H9 (cell line): Measurements from ENCODE around the gene MGMT. TPM values are rescaled to one million over a fixed set of nuclear protein-coding genes. Genes with fewer than 3 reads are reported as not detected.

Experiments used
- DNase-seq: peaks from one replicate; pipeline ENCODE4 v3.0.0-alpha.2; 2017
- H2AFZ ChIP-seq: one replicate; pipeline ENCODE4 v1.6.1; 2013; ENCODE audit warnings: mild to moderate bottlenecking, low read length, control low read depth, moderate library complexity
- H2AK5ac ChIP-seq: 2 replicates; pipeline ENCODE4 v1.6.1; 2013; ENCODE audit warnings: low read length, control low read depth, mixed read lengths; ENCODE audit not compliant: insufficient read length
- H2BK120ac ChIP-seq: one replicate; pipeline ENCODE4 v1.6.1; 2013; ENCODE audit warnings: low read depth, mild to moderate bottlenecking, low read length, control low read depth, inconsistent platforms; ENCODE audit not compliant: poor library complexity, severe bottlenecking
- H2BK12ac ChIP-seq: 2 replicates; pipeline ENCODE4 v1.6.1; 2013; ENCODE audit warnings: low read length, control low read depth, mixed read lengths, low read depth; ENCODE audit not compliant: insufficient read length
- H2BK15ac ChIP-seq: 2 replicates; pipeline ENCODE4 v1.6.1; 2013; ENCODE audit warnings: low read depth, low read length, control low read depth
- H2BK20ac ChIP-seq: one replicate; pipeline ENCODE4 v1.6.1; 2013; ENCODE audit warnings: low read depth, mild to moderate bottlenecking, low read length, control low read depth, inconsistent platforms; ENCODE audit not compliant: poor library complexity, severe bottlenecking
- H2BK5ac ChIP-seq: 2 replicates; pipeline ENCODE4 v1.6.1; 2013; ENCODE audit warnings: low read length, control low read depth, mixed read lengths; ENCODE audit not compliant: insufficient read length
- H3K14ac ChIP-seq: 2 replicates; pipeline ENCODE4 v1.6.1; 2013; ENCODE audit warnings: low read length, control low read depth; ENCODE audit not compliant: insufficient read depth
- H3K18ac ChIP-seq: 2 replicates; pipeline ENCODE4 v1.6.1; 2013; ENCODE audit warnings: low read depth, mild to moderate bottlenecking, mixed read lengths, low read length, control low read depth; ENCODE audit not compliant: insufficient read length
- H3K23ac ChIP-seq: 2 replicates; pipeline ENCODE4 v1.6.1; 2013; ENCODE audit warnings: low read length, control low read depth, mixed read lengths, low read depth; ENCODE audit not compliant: insufficient read length
- H3K23me2 ChIP-seq: 2 replicates; pipeline ENCODE4 v1.6.1; 2013; ENCODE audit warnings: low read depth, mild to moderate bottlenecking, mixed read lengths, low read length, control low read depth; ENCODE audit not compliant: insufficient read length, poor library complexity, severe bottlenecking
- H3K27ac ChIP-seq: 2 replicates; pipeline ENCODE4 v1.5.1; 2013; ENCODE audit warnings: low read length, control low read depth, mixed read lengths, low read depth; ENCODE audit not compliant: insufficient read length
- H3K27me3 ChIP-seq: 2 replicates; pipeline ENCODE4 v1.6.1; 2013; ENCODE audit warnings: low read length, control low read depth, inconsistent platforms; ENCODE audit not compliant: insufficient read depth
- H3K4ac ChIP-seq: 2 replicates; pipeline ENCODE4 v1.6.1; 2013; ENCODE audit warnings: low read depth, mild to moderate bottlenecking, control low read depth, inconsistent platforms, low read length, moderate library complexity
- H3K4me1 ChIP-seq: 2 replicates; pipeline ENCODE4 v1.6.1; 2013; ENCODE audit warnings: low read length, control low read depth, inconsistent platforms; ENCODE audit not compliant: insufficient read depth
- H3K4me2 ChIP-seq: 2 replicates; pipeline ENCODE4 v1.6.1; 2013; ENCODE audit warnings: low read length, control low read depth, mixed read lengths; ENCODE audit not compliant: insufficient read length, insufficient read depth
- H3K56ac ChIP-seq: 2 replicates; pipeline ENCODE4 v1.6.1; 2013; ENCODE audit warnings: low read depth, mild to moderate bottlenecking, mixed read lengths, low read length, control low read depth; ENCODE audit not compliant: insufficient read length
- H3K79me1 ChIP-seq: 2 replicates; pipeline ENCODE4 v1.6.1; 2013; ENCODE audit warnings: low read depth, mild to moderate bottlenecking, moderate library complexity, low read length, control low read depth, inconsistent platforms; ENCODE audit not compliant: insufficient read depth, poor library complexity, severe bottlenecking
- H3K79me2 ChIP-seq: 2 replicates; pipeline ENCODE4 v1.6.1; 2013; ENCODE audit warnings: low read length, control low read depth, inconsistent platforms; ENCODE audit not compliant: insufficient read depth
- H3K9ac ChIP-seq: 2 replicates; pipeline ENCODE4 v1.6.1; 2013; ENCODE audit warnings: low read length, control low read depth, mixed read lengths; ENCODE audit not compliant: insufficient read length; ENCODE audit errors: extremely low read depth
- H3K9me3 ChIP-seq: one replicate; pipeline ENCODE4 v1.6.1; 2013; ENCODE audit warnings: low read depth, low read length, inconsistent platforms; ENCODE audit not compliant: control insufficient read depth
- H3T11ph ChIP-seq: one replicate; pipeline ENCODE4 v1.6.1; 2013; ENCODE audit warnings: mild to moderate bottlenecking, low read length, control low read depth, inconsistent platforms
- H4K20me1 ChIP-seq: one replicate; pipeline ENCODE4 v1.6.1; 2013; ENCODE audit not compliant: control insufficient read depth, insufficient read length, insufficient read depth
- H4K5ac ChIP-seq: 2 replicates; pipeline ENCODE4 v1.6.1; 2013; ENCODE audit warnings: low read depth, mild to moderate bottlenecking, mixed read lengths, low read length, control low read depth; ENCODE audit not compliant: insufficient read length
- H4K8ac ChIP-seq: replicated peaks from 2 replicates; pipeline ENCODE4 v1.6.1; 2013; ENCODE audit warnings: low read length, control low read depth, mixed read lengths, low read depth; ENCODE audit not compliant: insufficient read length
- H4K91ac ChIP-seq: 2 replicates; pipeline ENCODE4 v1.6.1; 2013; ENCODE audit warnings: low read depth, mild to moderate bottlenecking, moderate library complexity, mixed read lengths, low read length, control low read depth; ENCODE audit not compliant: insufficient read length
- H3K27ac Mint-ChIP-seq, 3 experiments: 2 replicates in 2 of 3; 3 replicates in 1 of 3; pipeline ENCODE4 v1.8.0; 2020 to 2021; ENCODE audit warnings: mixed read lengths in 3 of 3, mild to moderate bottlenecking in 1 of 3, moderate library complexity in 1 of 3
- H3K27me3 Mint-ChIP-seq: 2 replicates; pipeline ENCODE4 v1.8.0; 2021; ENCODE audit warnings: low read depth, mild to moderate bottlenecking, moderate library complexity, mixed read lengths
- H3K36me3 Mint-ChIP-seq, 3 experiments: 2 replicates in 2 of 3; 3 replicates in 1 of 3; pipeline ENCODE4 v1.8.0; 2020 to 2021; ENCODE audit warnings: low read depth in 3 of 3, mixed read lengths in 3 of 3; ENCODE audit not compliant: insufficient read depth in 1 of 3
- H3K4me1 Mint-ChIP-seq, 2 experiments: 2 replicates each; pipeline ENCODE4 v1.8.0; 2020; ENCODE audit warnings: mixed read lengths in 2 of 2
- H3K4me3 Mint-ChIP-seq, 2 experiments: 2 replicates in 1 of 2; 3 replicates in 1 of 2; pipeline ENCODE4 v1.8.0; 2020 to 2021; ENCODE audit warnings: mild to moderate bottlenecking in 2 of 2, mixed read lengths in 2 of 2, moderate library complexity in 1 of 2
- H3K9me3 Mint-ChIP-seq, 2 experiments: 2 replicates in 1 of 2; 3 replicates in 1 of 2; pipeline ENCODE4 v1.8.0; 2020; ENCODE audit warnings: mild to moderate bottlenecking in 2 of 2, mixed read lengths in 2 of 2, moderate library complexity in 1 of 2
- CTCF ChIP-seq: fragments of 200-600 bp; sonication (generic); conservative IDR thresholded peaks from 3 replicates; pipeline ENCODE4 v1.8.0; 2021; ENCODE audit warnings: antibody characterized with exemption, mild to moderate bottlenecking
- WGBS: extraction: QIAGEN DNeasy Blood & Tissue Kit; methylation state at CpG from one replicate; pipeline ENCODE4 v1.1.7; 2013; ENCODE audit warnings: missing lambda C conversion rate, low lambda C conversion rate, mixed read lengths; ENCODE audit not compliant: insufficient read length; ENCODE audit errors: extremely low coverage; 5-methylcytosine and 5-hydroxymethylcytosine counted together
- total RNA-seq: library from RNA; stranded (reverse); gene quantifications from 2 replicates; pipeline ENCODE4 v1.2.1, GENCODE V29; 2021

Gene MGMT
- total RNA-seq, 1 experiment from 2014 or later = 18.4 TPM

DNA sequence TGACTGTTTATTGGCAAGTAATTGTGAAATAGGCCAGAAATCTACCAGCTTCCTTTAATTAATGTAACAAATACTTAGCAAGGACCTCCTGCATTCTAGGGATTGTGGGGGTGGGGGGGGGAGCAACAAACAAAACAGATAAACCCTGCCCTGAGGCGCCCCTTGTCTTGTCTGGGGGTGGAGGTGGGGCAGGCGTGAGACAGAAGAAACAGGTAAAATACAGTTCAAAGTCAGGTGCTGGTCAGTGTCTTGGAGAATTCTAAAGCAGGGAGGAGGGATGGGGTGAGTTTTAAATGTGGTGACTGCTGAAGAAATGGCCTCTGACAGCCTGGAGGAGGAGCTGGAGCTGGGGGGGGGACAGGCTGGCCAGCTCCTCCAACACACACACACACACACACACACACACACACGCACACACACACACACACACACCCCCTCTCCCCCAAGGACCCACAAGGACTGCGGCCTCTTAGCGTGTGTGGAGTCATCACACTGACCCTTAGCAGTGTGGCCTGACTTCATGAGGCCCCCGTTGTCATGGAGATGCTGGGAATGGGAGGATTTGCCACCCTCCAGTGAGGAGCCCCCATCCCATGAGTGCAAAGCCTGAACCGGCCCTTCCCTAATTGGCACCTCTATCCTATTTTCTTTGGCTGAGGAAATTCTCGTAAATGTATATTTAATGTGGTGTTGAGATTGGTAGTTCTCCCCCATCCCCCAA lies 190.4 kb downstream of the MGMT start:
- Mint-ChIP-seq H3K27me3 (no peaks in the 10 kb centered on the region), H3K27ac (peak overlapping the region in 1 of 3 experiments; percentile 41; a peak in 2 of 7 replicates), H3K36me3 (no peaks in the 10 kb centered on the region; a peak in 1 of 7 replicates), H3K4me1 (peaks cover 31 to 35% of the 10 kb centered on the region in 2 experiments), H3K9me3 (no peaks in the 10 kb centered on the region), H3K4me3 (no peak overlapping the region)
- H2AFZ ChIP-seq = no peak overlapping the region
- H3K18ac ChIP-seq = no peak overlapping the region
- no peaks in the 10 kb centered on the region for H3K27me3 ChIP-seq
- no peak overlapping the region for H3K27ac ChIP-seq
- H2BK120ac ChIP-seq = no peak overlapping the region
- H4K91ac ChIP-seq = no peak overlapping the region
- no peaks in the 10 kb centered on the region for H4K20me1 ChIP-seq
- H3K4me2 ChIP-seq = no peak overlapping the region
- no peak overlapping the region for H2BK20ac ChIP-seq
- no peak overlapping the region for H2BK15ac ChIP-seq
- no peak overlapping the region for H3K56ac ChIP-seq
- no peak overlapping the region for H3K4ac ChIP-seq
- no peak overlapping the region for H2BK12ac ChIP-seq
- H3K9me3 ChIP-seq = no peaks in the 10 kb centered on the region
- TF ChIP-seq CTCF = no peak
- no peaks in the 10 kb centered on the region for H3K79me2 ChIP-seq
- H2AK5ac ChIP-seq = no peak overlapping the region
- H3K14ac ChIP-seq = peak overlapping the region; percentile 56; the same call in 1 of the 2 replicates
- no peak for DNase-seq
- no peak overlapping the region for H4K8ac ChIP-seq
- no peak overlapping the region for H3T11ph ChIP-seq
- H3K4me1 ChIP-seq = peaks cover 2% of the 10 kb centered on the region; the same call in 1 of the 2 replicates
- H3K23ac ChIP-seq = no peak overlapping the region
- H4K5ac ChIP-seq = no peak overlapping the region
- H3K9ac ChIP-seq = no peak overlapping the region
- no peaks in the 10 kb centered on the region for H3K23me2 ChIP-seq
- H2BK5ac ChIP-seq = no peak overlapping the region
- no peaks in the 10 kb centered on the region for H3K79me1 ChIP-seq
- WGBS = no CpG with 5 or more reads among the region's 8 CpGs
